ENCODE data around the gene MBD5.

DNA sequence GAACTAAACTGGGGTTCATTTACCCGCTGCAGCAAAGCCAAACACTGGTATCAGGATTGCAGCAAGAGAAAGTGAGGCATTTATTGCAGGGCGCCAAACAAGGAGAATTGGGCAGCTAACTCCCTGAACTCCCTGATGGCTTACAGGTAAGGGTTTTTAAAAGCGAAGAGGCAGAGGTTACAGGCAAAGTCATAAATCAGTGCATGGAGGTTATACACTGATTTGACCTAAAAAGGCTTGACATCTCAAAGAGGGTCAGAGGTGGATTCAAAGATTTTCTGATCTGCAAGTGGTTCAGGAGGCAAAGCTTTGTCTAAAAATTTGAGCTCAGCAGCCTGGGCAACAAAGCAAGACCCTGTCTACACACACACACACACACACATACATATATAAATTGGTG is 520.9 kb downstream of the MBD5 start:
- TF ChIP-seq RAD21 (IDR thresholded peaks at IDR 0.05; ENCODE audit: low read length) = no peak
- TF ChIP-seq, protein P1, sequence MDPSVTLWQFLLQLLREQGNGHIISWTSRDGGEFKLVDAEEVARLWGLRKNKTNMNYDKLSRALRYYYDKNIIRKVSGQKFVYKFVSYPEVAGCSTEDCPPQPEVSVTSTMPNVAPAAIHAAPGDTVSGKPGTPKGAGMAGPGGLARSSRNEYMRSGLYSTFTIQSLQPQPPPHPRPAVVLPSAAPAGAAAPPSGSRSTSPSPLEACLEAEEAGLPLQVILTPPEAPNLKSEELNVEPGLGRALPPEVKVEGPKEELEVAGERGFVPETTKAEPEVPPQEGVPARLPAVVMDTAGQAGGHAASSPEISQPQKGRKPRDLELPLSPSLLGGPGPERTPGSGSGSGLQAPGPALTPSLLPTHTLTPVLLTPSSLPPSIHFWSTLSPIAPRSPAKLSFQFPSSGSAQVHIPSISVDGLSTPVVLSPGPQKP (IDR thresholded peaks at IDR 0.05; ENCODE audit: borderline replicate concordance, low read depth, low read length) = no peak
- TF ChIP-seq, protein P2, sequence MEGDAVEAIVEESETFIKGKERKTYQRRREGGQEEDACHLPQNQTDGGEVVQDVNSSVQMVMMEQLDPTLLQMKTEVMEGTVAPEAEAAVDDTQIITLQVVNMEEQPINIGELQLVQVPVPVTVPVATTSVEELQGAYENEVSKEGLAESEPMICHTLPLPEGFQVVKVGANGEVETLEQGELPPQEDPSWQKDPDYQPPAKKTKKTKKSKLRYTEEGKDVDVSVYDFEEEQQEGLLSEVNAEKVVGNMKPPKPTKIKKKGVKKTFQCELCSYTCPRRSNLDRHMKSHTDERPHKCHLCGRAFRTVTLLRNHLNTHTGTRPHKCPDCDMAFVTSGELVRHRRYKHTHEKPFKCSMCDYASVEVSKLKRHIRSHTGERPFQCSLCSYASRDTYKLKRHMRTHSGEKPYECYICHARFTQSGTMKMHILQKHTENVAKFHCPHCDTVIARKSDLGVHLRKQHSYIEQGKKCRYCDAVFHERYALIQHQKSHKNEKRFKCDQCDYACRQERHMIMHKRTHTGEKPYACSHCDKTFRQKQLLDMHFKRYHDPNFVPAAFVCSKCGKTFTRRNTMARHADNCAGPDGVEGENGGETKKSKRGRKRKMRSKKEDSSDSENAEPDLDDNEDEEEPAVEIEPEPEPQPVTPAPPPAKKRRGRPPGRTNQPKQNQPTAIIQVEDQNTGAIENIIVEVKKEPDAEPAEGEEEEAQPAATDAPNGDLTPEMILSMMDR (conservative IDR thresholded peaks at IDR 0.05; ENCODE audit: low read depth, low read length) = no peak
- TF ChIP-seq MXI1 (IDR thresholded peaks at IDR 0.05; ENCODE audit: borderline replicate concordance, low read depth, low read length) = no peak
- no peak for TF ChIP-seq POLR2A (IDR thresholded peaks at IDR 0.05; ENCODE audit: low read depth, low read length)
- TF ChIP-seq SMC3 (IDR thresholded peaks at IDR 0.05; ENCODE audit: low read depth, low read length) = no peak
- TF ChIP-seq MAZ (IDR thresholded peaks at IDR 0.05; ENCODE audit: borderline replicate concordance, low read depth, low read length) = no peak
- no peak for TF ChIP-seq FOS (IDR thresholded peaks at IDR 0.05; ENCODE audit: low read depth, low read length)
- TF ChIP-seq, protein P3, sequence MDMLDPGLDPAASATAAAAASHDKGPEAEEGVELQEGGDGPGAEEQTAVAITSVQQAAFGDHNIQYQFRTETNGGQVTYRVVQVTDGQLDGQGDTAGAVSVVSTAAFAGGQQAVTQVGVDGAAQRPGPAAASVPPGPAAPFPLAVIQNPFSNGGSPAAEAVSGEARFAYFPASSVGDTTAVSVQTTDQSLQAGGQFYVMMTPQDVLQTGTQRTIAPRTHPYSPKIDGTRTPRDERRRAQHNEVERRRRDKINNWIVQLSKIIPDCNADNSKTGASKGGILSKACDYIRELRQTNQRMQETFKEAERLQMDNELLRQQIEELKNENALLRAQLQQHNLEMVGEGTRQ (IDR thresholded peaks at IDR 0.05; ENCODE audit: low read depth, low read length) = no peak
- TF ChIP-seq RFX5 (IDR thresholded peaks at IDR 0.05; ENCODE audit: low read depth, low read length) = no peak
- TF ChIP-seq RCOR1 (IDR thresholded peaks at IDR 0.05; ENCODE audit: insufficient replicate concordance, low read length) = no peak
- no peak for TF ChIP-seq MAFK (IDR thresholded peaks at IDR 0.05; ENCODE audit: low read depth, low read length)
- TF ChIP-seq CHD1 (IDR thresholded peaks at IDR 0.05; ENCODE audit: low read depth, low read length) = no peak

Measured in IMR-90 (cell line).